NCI-H526 treated with DMSO at 0.1 percent for 48 hours (cell line): Measurements from ENCODE around the gene TTL.
A peak's percentile ranks its signal among the peaks of the same experiment; 100 is the strongest.

Source experiments
- DNase-seq: peaks from one replicate; lab custom pipeline; 2025; lab: John Stamatoyannopoulos, UW

Gene TTL

DNA sequence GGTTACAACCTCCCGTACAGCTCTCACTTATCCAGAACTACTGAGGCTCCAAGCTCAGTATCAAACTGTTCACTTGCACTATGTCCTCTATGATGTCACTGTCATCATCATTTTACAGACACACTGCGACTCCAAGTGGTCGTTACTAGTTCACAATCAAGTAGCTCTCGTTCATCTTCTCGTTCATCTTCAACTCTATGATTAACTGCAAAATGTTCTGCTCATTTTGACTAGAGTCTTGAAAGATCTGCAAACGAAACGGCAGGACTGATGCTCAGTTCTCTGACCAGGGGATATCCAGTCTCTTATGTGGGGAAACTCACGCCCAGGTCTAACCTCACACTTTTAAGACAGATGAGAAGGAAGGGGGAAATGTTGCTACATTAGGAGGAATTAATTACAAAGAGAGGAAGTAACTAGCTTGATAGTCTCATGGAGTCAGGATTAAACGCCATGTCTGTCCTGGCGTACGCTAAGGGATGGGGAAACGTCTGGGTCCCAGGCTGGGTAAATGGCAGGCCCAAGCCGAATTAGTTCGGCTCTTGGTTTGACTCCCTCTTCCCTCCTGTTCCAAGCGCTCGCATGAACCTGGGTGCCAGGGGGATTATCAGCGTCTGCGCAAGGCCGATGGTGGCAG lies 101.7 kb downstream of the TTL start:
- DNase-seq: no peak

GRCh38 chr2:112584134-112584890 lies 102.4 kb downstream of the TTL start, which contains the start of gene CHCHD5:
Gene CHCHD5 (plus strand): TSS chr2:112584609. CDS start chr2:112584648, 39 bp downstream.
- DNase-seq: peak; percentile 84

- DNase-seq: no peak
These were observed 102.9 kb downstream of the TTL start for GRCh38 chr2:112584891-112585250.

DNA sequence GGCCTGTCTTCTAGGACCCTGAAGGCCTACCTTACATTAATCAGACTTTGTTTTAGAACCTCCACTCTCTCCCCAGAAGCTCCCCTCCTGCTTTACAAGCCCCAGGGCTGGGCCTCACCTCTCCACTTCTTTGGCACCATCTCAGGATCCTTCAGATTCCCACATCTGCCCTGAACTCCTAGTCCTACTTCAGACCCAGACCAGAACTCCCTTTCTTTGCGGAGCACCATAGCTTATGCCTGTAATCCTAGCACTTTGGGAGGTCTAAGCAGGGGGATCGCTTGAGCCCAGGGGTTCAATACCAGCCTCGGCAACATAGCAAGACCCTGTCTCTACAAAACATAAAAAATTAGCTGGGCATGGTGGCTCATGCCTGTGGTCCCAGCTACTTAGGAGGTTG lies 103.4 kb downstream of the TTL start:
- DNase-seq: no peak

DNA sequence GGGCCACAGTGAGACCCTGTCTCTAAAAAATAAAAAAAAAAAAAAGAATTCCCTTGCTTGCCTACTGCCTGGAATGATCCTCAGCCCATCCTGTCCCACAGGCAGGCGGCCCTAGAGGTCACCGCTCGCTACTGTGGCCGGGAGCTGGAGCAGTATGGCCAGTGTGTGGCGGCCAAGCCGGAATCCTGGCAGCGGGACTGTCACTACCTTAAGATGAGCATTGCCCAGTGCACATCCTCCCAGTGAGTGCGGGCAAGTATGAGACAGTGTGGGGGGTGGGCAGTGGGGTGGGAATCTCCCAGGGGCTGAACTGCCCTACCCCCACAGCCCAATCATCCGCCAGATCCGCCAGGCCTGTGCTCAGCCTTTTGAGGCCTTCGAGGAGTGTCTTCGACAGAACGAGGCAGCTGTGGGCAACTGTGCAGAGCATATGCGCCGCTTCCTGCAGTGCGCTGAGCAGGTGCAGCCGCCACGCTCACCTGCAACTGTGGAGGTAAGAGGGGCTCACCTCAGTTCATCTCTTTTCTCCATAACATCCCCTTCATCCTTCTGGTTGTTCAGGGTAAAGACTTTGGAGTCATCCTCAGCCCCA lies 104.0 kb downstream of the TTL start:
- no peak for DNase-seq

GRCh38 chr2:112588611-112589045 lies 106.7 kb downstream of the TTL start:
- DNase-seq: no peak
